Loucy (cell line): Measurements from ENCODE around the gene CXXC5.

Experiments
- H2AFZ ChIP-seq: fragments of 200-600 bp; sonication (generic); 2 replicates; pipeline ENCODE4 v1.6.0; 2016; ENCODE audit warnings: antibody characterized with exemption, mild to moderate bottlenecking, low read length, moderate library complexity
- H3F3A ChIP-seq: fragments of 200-600 bp; 2 replicates; pipeline ENCODE4 v1.6.0; 2016; ENCODE audit warnings: antibody characterized with exemption, low read depth, mild to moderate bottlenecking
- H3K27me3 ChIP-seq: fragments of 200-600 bp; sonication (generic); 2 replicates; pipeline ENCODE4 v1.6.1; 2014; ENCODE audit warnings: low read length, mild to moderate bottlenecking; ENCODE audit not compliant: insufficient read depth, poor library complexity, severe bottlenecking
- H3K36me3 ChIP-seq: fragments of 200-600 bp; sonication (generic); 2 replicates; pipeline ENCODE4 v1.6.1; 2016; ENCODE audit warnings: low read length; ENCODE audit not compliant: insufficient read depth
- H3K4me1 ChIP-seq: fragments of 200-600 bp; sonication (generic); 2 replicates; pipeline ENCODE4 v1.5.1; 2014; ENCODE audit warnings: low read length, mild to moderate bottlenecking; ENCODE audit not compliant: insufficient read depth, poor library complexity, severe bottlenecking
- H3K4me2 ChIP-seq: fragments of 200-600 bp; sonication (generic); 2 replicates; pipeline ENCODE4 v1.6.0; 2014; ENCODE audit warnings: antibody characterized with exemption, low read length, low read depth, mild to moderate bottlenecking; ENCODE audit not compliant: poor library complexity, severe bottlenecking
- H3K4me3 ChIP-seq: fragments of 200-600 bp; sonication (generic); 2 replicates; pipeline ENCODE4 v1.5.1; 2014; ENCODE audit warnings: low read length, mild to moderate bottlenecking, mixed read lengths; ENCODE audit not compliant: poor library complexity, severe bottlenecking
- H3K79me2 ChIP-seq: fragments of 200-600 bp; sonication (generic); 2 replicates; pipeline ENCODE4 v1.6.1; 2014; ENCODE audit warnings: low read length; ENCODE audit not compliant: insufficient read depth
- H3K9ac ChIP-seq: fragments of 200-600 bp; sonication (generic); 2 replicates; pipeline ENCODE4 v1.6.0; 2014; ENCODE audit warnings: mild to moderate bottlenecking, low read depth, low read length, moderate library complexity; ENCODE audit not compliant: poor library complexity, severe bottlenecking
- H3K9me2 ChIP-seq: fragments of 200-600 bp; sonication (generic); replicated peaks from 2 replicates; pipeline ENCODE4 v1.6.1; 2016; ENCODE audit warnings: low read depth, low read length, mixed read lengths
- H3K9me3 ChIP-seq: fragments of 200-600 bp; sonication (generic); 2 replicates; pipeline ENCODE4 v1.6.1; 2014; ENCODE audit warnings: mild to moderate bottlenecking, antibody characterized with exemption, low read length, low read depth; ENCODE audit not compliant: insufficient read depth
- H4K20me1 ChIP-seq: fragments of 200-600 bp; sonication (generic); 2 replicates; pipeline ENCODE4 v1.6.0; 2014; ENCODE audit warnings: antibody characterized with exemption, low read length, mild to moderate bottlenecking; ENCODE audit not compliant: insufficient read depth, poor library complexity, severe bottlenecking
- CTCF ChIP-seq: fragments of 200-600 bp; sonication (generic); conservative IDR thresholded peaks from 2 replicates; pipeline ENCODE4 v1.5.1; 2014; ENCODE audit warnings: mild to moderate bottlenecking, antibody characterized with exemption, low read length
- EZH2phosphoT487 ChIP-seq: fragments of 200-600 bp; IDR thresholded peaks from 2 replicates; pipeline ENCODE4 v1.6.1; 2018; ENCODE audit warnings: antibody characterized with exemption, mild to moderate bottlenecking, moderate library complexity, borderline replicate concordance

The CXXC5 gene

GRCh38 chr5:139702548-139702947 is 54.4 kb downstream of the CXXC5 start:
- no peak overlapping the region for H2AFZ ChIP-seq
- no peaks in the 10 kb centered on the region for H3K36me3 ChIP-seq
- H3F3A ChIP-seq, result 0 out of 2 replicates have a peak, but pooled peaks cover 3% of the 10 kb centered on the region
- TF ChIP-seq CTCF (no peak), EZH2phosphoT487 (no peak)
- H3K9ac ChIP-seq, result no peak overlapping the region
- no peaks in the 10 kb centered on the region for H4K20me1 ChIP-seq
- peaks cover 48% of the 10 kb centered on the region for H3K4me1 ChIP-seq
- H3K27me3 ChIP-seq, result no peaks in the 10 kb centered on the region
- no peaks in the 10 kb centered on the region for H3K79me2 ChIP-seq
- no peak overlapping the region for H3K4me2 ChIP-seq
- no peaks in the 10 kb centered on the region for H3K9me2 ChIP-seq
- no peak overlapping the region for H3K4me3 ChIP-seq
- no peaks in the 10 kb centered on the region for H3K9me3 ChIP-seq

GRCh38 chr5:139704748-139705147 is 56.6 kb downstream of the CXXC5 start:
- no peaks in the 10 kb centered on the region for H3K36me3 ChIP-seq
- H3K9ac ChIP-seq, result no peak overlapping the region
- no peak overlapping the region for H2AFZ ChIP-seq
- TF ChIP-seq CTCF (no peak), EZH2phosphoT487 (no peak)
- H3K9me3 ChIP-seq, result no peaks in the 10 kb centered on the region
- peaks cover 7% of the 10 kb centered on the region; the same call in 1 of the 2 replicates for H3F3A ChIP-seq
- peaks cover 41% of the 10 kb centered on the region for H3K4me1 ChIP-seq
- H3K4me2 ChIP-seq, result no peak overlapping the region
- H3K4me3 ChIP-seq, result no peak overlapping the region
- H3K79me2 ChIP-seq, result no peaks in the 10 kb centered on the region
- no peaks in the 10 kb centered on the region for H4K20me1 ChIP-seq
- no peaks in the 10 kb centered on the region for H3K9me2 ChIP-seq
- no peaks in the 10 kb centered on the region for H3K27me3 ChIP-seq

- Histone ChIP-seq H3K36me3 (no peaks in the 10 kb centered on the region), H3K9ac (no peak overlapping the region), H3K4me1 (peaks cover 39% of the 10 kb centered on the region), H3K9me2 (no peaks in the 10 kb centered on the region), H3K4me3 (no peak overlapping the region), H3K27me3 (no peaks in the 10 kb centered on the region), H4K20me1 (no peaks in the 10 kb centered on the region), H2AFZ (peak overlapping the region; percentile 9; the same call in 1 of the 2 replicates), H3F3A (peaks cover 7% of the 10 kb centered on the region; the same call in 1 of the 2 replicates), H3K4me2 (no peak overlapping the region), H3K9me3 (no peaks in the 10 kb centered on the region), H3K79me2 (no peaks in the 10 kb centered on the region)
- no peak for TF ChIP-seq CTCF
- TF ChIP-seq EZH2phosphoT487, result no peak
These were observed 57.0 kb downstream of the CXXC5 start for GRCh38 chr5:139705191-139705590.
